ENCODE results near the gene PIM1. TPM values are rescaled to one million over a fixed set of nuclear protein-coding genes. Genes with fewer than 3 reads are reported as not detected.
A peak's percentile ranks its signal among the peaks of the same experiment; 100 is the strongest.

The PIM1 gene
- total and polyA plus RNA-seq, 9 of the 15 experiments (the other 6 are each of a cell fraction or from before 2014, with no cell fraction given): 19.0 to 789 (median 212) TPM

- no peak for TF ChIP-seq THRA (IDR thresholded peaks at IDR 0.05)
- peak; percentile 34; the same call in 1 of the 2 replicates for TF ChIP-seq NFE2 (IDR thresholded peaks at IDR 0.05; ENCODE audit: low read depth)
- peak; percentile 16 for TF ChIP-seq POLR2B (IDR thresholded peaks at IDR 0.05; ENCODE audit: low read depth, partially characterized antibody)
- TF ChIP-seq PRDM10 (IDR thresholded peaks at IDR 0.05; ENCODE audit: partially characterized antibody): no peak
- peak; percentile 42; the same call in 1 of the 2 replicates for TF ChIP-seq ESRRA (IDR thresholded peaks at IDR 0.05; ENCODE audit: borderline replicate concordance, low read depth)
- TF ChIP-seq FOXA3 (CRISPR knock-in tag; conservative IDR thresholded peaks at IDR 0.05 in 1 of 2, IDR thresholded peaks at IDR 0.05 in 1 of 2): 0 out of 4 replicates have a peak, but pooled peaks of 1 of the 2 experiments have one; percentile 66
- TF ChIP-seq EWSR1 (IDR thresholded peaks at IDR 0.05; ENCODE audit: borderline replicate concordance, low read depth, partially characterized antibody): no peak
- TF ChIP-seq MTA2 (IDR thresholded peaks at IDR 0.05; ENCODE audit: low read depth): no peak
- TF ChIP-seq, protein P1, sequence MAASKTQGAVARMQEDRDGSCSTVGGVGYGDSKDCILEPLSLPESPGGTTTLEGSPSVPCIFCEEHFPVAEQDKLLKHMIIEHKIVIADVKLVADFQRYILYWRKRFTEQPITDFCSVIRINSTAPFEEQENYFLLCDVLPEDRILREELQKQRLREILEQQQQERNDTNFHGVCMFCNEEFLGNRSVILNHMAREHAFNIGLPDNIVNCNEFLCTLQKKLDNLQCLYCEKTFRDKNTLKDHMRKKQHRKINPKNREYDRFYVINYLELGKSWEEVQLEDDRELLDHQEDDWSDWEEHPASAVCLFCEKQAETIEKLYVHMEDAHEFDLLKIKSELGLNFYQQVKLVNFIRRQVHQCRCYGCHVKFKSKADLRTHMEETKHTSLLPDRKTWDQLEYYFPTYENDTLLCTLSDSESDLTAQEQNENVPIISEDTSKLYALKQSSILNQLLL (CRISPR knock-in tag; IDR thresholded peaks at IDR 0.05; ENCODE audit: borderline replicate concordance): no peak
- TF ChIP-seq RCOR1 (IDR thresholded peaks at IDR 0.05; ENCODE audit: borderline replicate concordance in 1 of 2, low read depth in 2 of 2, low read length in 2 of 2): peak in 1 of 2 experiments; percentile 80; a peak in 2 of 4 replicates
- TF ChIP-seq RBFOX2 (IDR thresholded peaks at IDR 0.05; ENCODE audit: low read depth, low read length): no peak
- peak; percentile 85 for TF ChIP-seq NFRKB (IDR thresholded peaks at IDR 0.05; ENCODE audit: low read depth)
- no peak for TF ChIP-seq GABPB2 (CRISPR knock-in tag; conservative IDR thresholded peaks at IDR 0.05)
- TF ChIP-seq ZKSCAN3 (CRISPR knock-in tag; IDR thresholded peaks at IDR 0.05): no peak
- TF ChIP-seq SMARCA4 (IDR thresholded peaks at IDR 0.05): 0 out of 2 replicates have a peak, but pooled peaks have one; percentile 69
- TF ChIP-seq NFIC (IDR thresholded peaks at IDR 0.05): no peak
- TF ChIP-seq NRF1 (conservative IDR thresholded peaks at IDR 0.05 in 1 of 2, IDR thresholded peaks at IDR 0.05 in 1 of 2): no peak
- no peak for TF ChIP-seq ILK (tag; IDR thresholded peaks at IDR 0.05; ENCODE audit: borderline replicate concordance, low read depth)
- TF ChIP-seq, protein P2, sequence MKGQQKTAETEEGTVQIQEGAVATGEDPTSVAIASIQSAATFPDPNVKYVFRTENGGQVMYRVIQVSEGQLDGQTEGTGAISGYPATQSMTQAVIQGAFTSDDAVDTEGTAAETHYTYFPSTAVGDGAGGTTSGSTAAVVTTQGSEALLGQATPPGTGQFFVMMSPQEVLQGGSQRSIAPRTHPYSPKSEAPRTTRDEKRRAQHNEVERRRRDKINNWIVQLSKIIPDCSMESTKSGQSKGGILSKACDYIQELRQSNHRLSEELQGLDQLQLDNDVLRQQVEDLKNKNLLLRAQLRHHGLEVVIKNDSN (CRISPR knock-in tag; IDR thresholded peaks at IDR 0.05): no peak
- peak; percentile 37 for TF ChIP-seq TAF1 (IDR thresholded peaks at IDR 0.05; ENCODE audit: control insufficient read depth, extremely low read depth, insufficient read depth, low read length, severe bottlenecking)
- TF ChIP-seq NFYB (IDR thresholded peaks at IDR 0.05; ENCODE audit: extremely low read depth, insufficient read length): no peak
- peak; percentile 83; the same call in 1 of the 2 replicates for TF ChIP-seq HSF4 (CRISPR knock-in tag; IDR thresholded peaks at IDR 0.05; ENCODE audit: borderline replicate concordance)
These were observed 38.0 kb downstream of the PIM1 start (continued) for GRCh38 chr6:37207903-37208456.
